C4-2B (cell line): ENCODE results near the gene ALG1L2.
"Not testable (repeated sequence)": the region's sequence is repeated elsewhere in the genome, so short reads cannot be mapped to it uniquely, and the experiment has no call there.

Experiments
- ZFX ChIP-seq: fragments of 450-650 bp; IDR thresholded peaks from 2 replicates; pipeline ENCODE4 v1.6.1; 2017
- TF ChIP-seq, protein P1 (sequence below): fragments of 450-650 bp; conservative IDR thresholded peaks from 2 replicates; pipeline ENCODE4 v1.5.1; 2017; ENCODE audit warnings: mild to moderate bottlenecking

DNA sequence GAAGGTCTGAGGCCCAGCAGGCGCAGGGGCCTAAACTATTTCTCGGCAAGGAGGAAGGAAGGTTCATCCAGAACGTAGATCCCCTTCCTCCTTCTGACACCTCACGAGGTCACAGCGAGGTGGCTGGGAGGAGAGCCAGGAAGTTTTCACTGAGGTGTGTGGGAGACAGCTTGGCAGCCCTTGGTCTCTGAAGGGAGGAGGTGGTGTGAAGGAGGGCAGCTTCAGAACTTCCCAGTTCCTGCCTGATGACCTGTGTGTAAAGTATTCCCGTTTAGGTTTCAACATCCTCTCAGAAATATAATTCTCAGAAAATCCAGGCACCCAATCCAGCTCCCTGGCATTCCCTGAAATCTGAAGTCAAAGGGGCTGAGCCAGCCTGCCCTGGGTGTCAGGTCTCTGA is 22.9 kb upstream of the ALG1L2 start:
- TF ChIP-seq, protein P1, sequence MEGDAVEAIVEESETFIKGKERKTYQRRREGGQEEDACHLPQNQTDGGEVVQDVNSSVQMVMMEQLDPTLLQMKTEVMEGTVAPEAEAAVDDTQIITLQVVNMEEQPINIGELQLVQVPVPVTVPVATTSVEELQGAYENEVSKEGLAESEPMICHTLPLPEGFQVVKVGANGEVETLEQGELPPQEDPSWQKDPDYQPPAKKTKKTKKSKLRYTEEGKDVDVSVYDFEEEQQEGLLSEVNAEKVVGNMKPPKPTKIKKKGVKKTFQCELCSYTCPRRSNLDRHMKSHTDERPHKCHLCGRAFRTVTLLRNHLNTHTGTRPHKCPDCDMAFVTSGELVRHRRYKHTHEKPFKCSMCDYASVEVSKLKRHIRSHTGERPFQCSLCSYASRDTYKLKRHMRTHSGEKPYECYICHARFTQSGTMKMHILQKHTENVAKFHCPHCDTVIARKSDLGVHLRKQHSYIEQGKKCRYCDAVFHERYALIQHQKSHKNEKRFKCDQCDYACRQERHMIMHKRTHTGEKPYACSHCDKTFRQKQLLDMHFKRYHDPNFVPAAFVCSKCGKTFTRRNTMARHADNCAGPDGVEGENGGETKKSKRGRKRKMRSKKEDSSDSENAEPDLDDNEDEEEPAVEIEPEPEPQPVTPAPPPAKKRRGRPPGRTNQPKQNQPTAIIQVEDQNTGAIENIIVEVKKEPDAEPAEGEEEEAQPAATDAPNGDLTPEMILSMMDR, result not testable (repeated sequence)
- TF ChIP-seq ZFX, result not testable (repeated sequence)
